Lower leg skin (tissue), 3 donors: ENCODE data around the gene ANKRD52.

Experiments used
- CTCF ChIP-seq, 3 donors: fragments of 450-650 bp; IDR thresholded peaks; one replicate each; pipeline ENCODE4 v1.5.1; 2016; ENCODE audit warnings: antibody characterized with exemption in 3 of 3, mild to moderate bottlenecking in 3 of 3, moderate library complexity in 2 of 3
- POLR2A ChIP-seq, 2 donors: fragments of 450-650 bp; IDR thresholded peaks; one replicate each; pipeline ENCODE4 v1.6.1; 2016 to 2017; ENCODE audit warnings: antibody characterized with exemption in 2 of 2, mild to moderate bottlenecking in 1 of 2, moderate library complexity in 1 of 2

GRCh38 chr12:56257071-56257470 lies 1.1 kb downstream of the ANKRD52 start:
- TF ChIP-seq CTCF (IDR thresholded peaks at IDR 0.05) (no peak), POLR2A (IDR thresholded peaks at IDR 0.05) (no peak)
